HAP-1 (cell line): ENCODE results near the gene SLC16A2.

ENCODE experiments used
- DNase-seq, 2 experiments: peaks; one replicate each; pipeline ENCODE4 v3.0.0-alpha.2; 2016 to 2020; ENCODE audit warnings: low spot score in 2 of 2
- H3K27me3 ChIP-seq: fragments of 250-450 bp; sonication (Bioruptor Pico); 2 replicates; pipeline ENCODE4 v1.5.1; 2020; ENCODE audit warnings: low read depth, mild to moderate bottlenecking, moderate library complexity
- H3K36me3 ChIP-seq: fragments of 250-450 bp; sonication (Bioruptor Pico); replicated peaks from 2 replicates; pipeline ENCODE4 v1.5.1; 2020; ENCODE audit warnings: mild to moderate bottlenecking
- H3K4me1 ChIP-seq: fragments of 250-450 bp; sonication (Bioruptor Pico); 2 replicates; pipeline ENCODE4 v1.5.1; 2020; ENCODE audit warnings: mild to moderate bottlenecking
- H3K4me3 ChIP-seq: fragments of 250-450 bp; sonication (Bioruptor Pico); 2 replicates; pipeline ENCODE4 v1.5.1; 2020; ENCODE audit warnings: mild to moderate bottlenecking, moderate library complexity
- H3K9me3 ChIP-seq: fragments of 250-450 bp; sonication (Bioruptor Pico); 2 replicates; pipeline ENCODE4 v1.5.1; 2020; ENCODE audit warnings: mild to moderate bottlenecking, moderate library complexity
- in situ Hi-C: fragments of 300-500 bp; cut with MboI; formaldehyde crosslinking; loops from 3 replicates; pipeline ENCODE4 v1.14.3; 2020; ENCODE audit warnings: low sequenced_read_pairs, inconsistent platforms, mixed read lengths

The SLC16A2 gene

GRCh38 chrX:74545880-74546523, 124.7 kb downstream of the SLC16A2 start:
- H3K36me3 ChIP-seq, result no peaks in the 10 kb centered on the region
- peaks cover 12% of the 10 kb centered on the region for H3K4me1 ChIP-seq
- no peak for DNase-seq
- H3K4me3 ChIP-seq, result no peak overlapping the region
- in situ Hi-C loops, result loop anchor here (10.0 to 25.0 kb wide), 2 partner anchors 161 to 684 kb away; partner anchors contain the start of gene XIST
- no peaks in the 10 kb centered on the region for H3K9me3 ChIP-seq
- H3K27me3 ChIP-seq, result no peaks in the 10 kb centered on the region

- no peaks in the 10 kb centered on the region for H3K9me3 ChIP-seq
- in situ Hi-C loops, result loop anchor here (10.0 to 25.0 kb wide), 2 partner anchors 162 to 685 kb away; partner anchors contain the start of gene XIST
- H3K36me3 ChIP-seq, result no peaks in the 10 kb centered on the region
Measured at GRCh38 chrX:74546984-74547383, 125.7 kb downstream of the SLC16A2 start.

GRCh38 chrX:74550295-74550802, 129.1 kb downstream of the SLC16A2 start:
- no peaks in the 10 kb centered on the region for H3K36me3 ChIP-seq
- peak; percentile 71 to 94 for DNase-seq
- no peaks in the 10 kb centered on the region for H3K27me3 ChIP-seq
- no peak overlapping the region for H3K4me3 ChIP-seq
- H3K9me3 ChIP-seq, result no peaks in the 10 kb centered on the region
- in situ Hi-C loops, result no loop called here
- peaks cover 16% of the 10 kb centered on the region for H3K4me1 ChIP-seq

More at GRCh38 chrX:74546984-74547383, 125.7 kb downstream of the SLC16A2 start:
- Histone ChIP-seq H3K4me3 (no peak overlapping the region), H3K4me1 (peaks cover 15% of the 10 kb centered on the region), H3K27me3 (no peaks in the 10 kb centered on the region)
- DNase-seq, result no peak

GRCh38 chrX:74551934-74552333, 130.6 kb downstream of the SLC16A2 start:
- H3K27me3 ChIP-seq, result no peaks in the 10 kb centered on the region
- peaks cover 16% of the 10 kb centered on the region for H3K4me1 ChIP-seq
- no peak overlapping the region for H3K4me3 ChIP-seq
- peak; percentile 31 to 90 for DNase-seq
- in situ Hi-C loops, result no loop called here
- H3K36me3 ChIP-seq, result no peaks in the 10 kb centered on the region
- H3K9me3 ChIP-seq, result no peaks in the 10 kb centered on the region

GRCh38 chrX:74557378-74557777, 136.1 kb downstream of the SLC16A2 start:
- no peaks in the 10 kb centered on the region for H3K36me3 ChIP-seq
- no peak for DNase-seq
- in situ Hi-C loops, result no loop called here
- no peaks in the 10 kb centered on the region for H3K27me3 ChIP-seq
- H3K4me3 ChIP-seq, result no peak overlapping the region
- no peaks in the 10 kb centered on the region for H3K4me1 ChIP-seq
- H3K9me3 ChIP-seq, result no peaks in the 10 kb centered on the region

GRCh38 chrX:74578137-74578536, 156.8 kb downstream of the SLC16A2 start:
- Histone ChIP-seq H3K4me1 (no peaks in the 10 kb centered on the region), H3K4me3 (no peak overlapping the region), H3K9me3 (no peaks in the 10 kb centered on the region), H3K27me3 (no peaks in the 10 kb centered on the region), H3K36me3 (no peaks in the 10 kb centered on the region; the same call in none of the 2 replicates)
- in situ Hi-C loops, result no loop called here
- DNase-seq, result no peak

GRCh38 chrX:74579597-74580198, 158.4 kb downstream of the SLC16A2 start:
- no peaks in the 10 kb centered on the region for H3K9me3 ChIP-seq
- H3K36me3 ChIP-seq, result no peaks in the 10 kb centered on the region; the same call in none of the 2 replicates
- no peaks in the 10 kb centered on the region for H3K27me3 ChIP-seq
- DNase-seq, result no peak
- no peak overlapping the region for H3K4me3 ChIP-seq
- in situ Hi-C loops, result no loop called here
- H3K4me1 ChIP-seq, result no peaks in the 10 kb centered on the region
